HCT116 (cell line): ENCODE data around the gene STK16. TPM values are rescaled to one million over a fixed set of nuclear protein-coding genes. Genes with fewer than 3 reads are reported as not detected.
"Not testable (repeated sequence)": the region's sequence is repeated elsewhere in the genome, so short reads cannot be mapped to it uniquely, and the experiment has no call there.

Source experiments
- ATAC-seq: fragments of 200-7000 bp; cut with Tn5 transposase; 2 replicates; pipeline ENCODE4 v1.9.1; 2020; ENCODE audit warnings: mild to moderate bottlenecking, moderate library complexity
- BruUV-seq: library from RNA; stranded (reverse); fragments of 400-500 nt; replicated peaks from 2 replicates; lab custom pipeline; 2021; lab: Mats Ljungman, UMichigan
- CTCF ChIA-PET: fragments of 300-600 bp; sonication (Branson Sonifier 250); formaldehyde crosslinking; loops from one replicate; lab custom pipeline; 2021; ENCODE audit warnings: antibody characterized with exemption; lab: Charles Lee
- POLR2A ChIA-PET: fragments of 300-600, 350-600 bp; sonication (Branson Sonifier 250); formaldehyde crosslinking; loops from one replicate; lab custom pipeline; 2021; ENCODE audit warnings: antibody characterized with exemption; lab: Charles Lee
- RAD21 ChIA-PET, 2 experiments: fragments of 300-600 bp; sonication (Branson Sonifier 250); formaldehyde crosslinking; loops; one replicate each; lab custom pipeline; 2023; ENCODE audit warnings: low total read pairs in 2 of 2; ENCODE audit not compliant: uncharacterized antibody in 2 of 2, unreplicated experiment in 2 of 2, low non-redundant PET in 1 of 2; lab: Charles Lee
- DNase-seq: peaks from one replicate; pipeline ENCODE4 v3.0.0-alpha.2; 2010; ENCODE audit warnings: low read depth, low spot score
- H2AFZ ChIP-seq: fragments of 200-600 bp; shearing (Covaris generic), sonication (generic); 2 replicates; pipeline ENCODE4 v1.6.1; 2017; ENCODE audit warnings: low read depth, mixed run types, mixed read lengths, antibody characterized with exemption, low read length; ENCODE audit not compliant: poor library complexity, severe bottlenecking
- H3K27ac ChIP-seq: 2 replicates; pipeline ENCODE4 v1.5.1; 2012; ENCODE audit warnings: low read depth, low read length
- H3K27me3 ChIP-seq: fragments of 200-600 bp; sonication (generic); 2 replicates; pipeline ENCODE4 v1.6.1; 2016; ENCODE audit warnings: mixed run types, low read length, mixed read lengths; ENCODE audit not compliant: insufficient read depth
- H3K36me3 ChIP-seq, 2 experiments: fragments of 200-500 bp in 1 of 2; fragments of 200-600 bp in 1 of 2; sonication (Bioruptor generic) in 1 of 2; sonication (generic) in 1 of 2; 2 replicates each; pipeline versions ENCODE4 v1.5.1 to v1.6.1; 2014 to 2016; ENCODE audit warnings: low read length in 2 of 2, inconsistent platforms in 1 of 2, mixed read lengths in 1 of 2, mixed run types in 1 of 2; ENCODE audit not compliant: insufficient read depth in 2 of 2, control insufficient read depth in 1 of 2
- H3K4me1 ChIP-seq, 2 experiments: fragments of 200-600 bp in 1 of 2; sonication (generic) in 1 of 2; 2 replicates each; pipeline versions ENCODE4 v1.5.1 to v1.6.1; 2012 to 2017; ENCODE audit warnings: low read length in 2 of 2, inconsistent platforms in 1 of 2, mild to moderate bottlenecking in 1 of 2, mixed read lengths in 1 of 2, mixed run types in 1 of 2, moderate library complexity in 1 of 2; ENCODE audit not compliant: insufficient read depth in 2 of 2, control insufficient read depth in 1 of 2
- H3K4me2 ChIP-seq: fragments of 200-600 bp; sonication (generic); 2 replicates; pipeline ENCODE4 v1.6.1; 2017; ENCODE audit warnings: mixed run types, low read length, mixed read lengths
- H3K4me3 ChIP-seq, 2 experiments: fragments of 200-600 bp in 1 of 2; sonication (generic) in 1 of 2; replicated peaks in 1 of 2; 2 replicates each; pipeline ENCODE4 v1.5.1; 2011 to 2016; ENCODE audit warnings: low read length in 2 of 2, control low read depth in 1 of 2, low read depth in 1 of 2, mild to moderate bottlenecking in 1 of 2, mixed read lengths in 1 of 2, mixed run types in 1 of 2
- H3K79me2 ChIP-seq: fragments of 200-600 bp; sonication (generic); 2 replicates; pipeline ENCODE4 v1.6.1; 2017; ENCODE audit warnings: mild to moderate bottlenecking, mixed run types, low read length, moderate library complexity, mixed read lengths; ENCODE audit not compliant: insufficient read depth
- H3K9ac ChIP-seq: fragments of 200-600 bp; sonication (generic); 2 replicates; pipeline ENCODE4 v1.6.1; 2016; ENCODE audit warnings: low read length, mixed read lengths
- H3K9me2 ChIP-seq: fragments of 200-600 bp; sonication (generic), shearing (Covaris generic); 2 replicates; pipeline ENCODE4 v1.6.1; 2017; ENCODE audit warnings: mixed run types, mild to moderate bottlenecking, moderate library complexity; ENCODE audit not compliant: insufficient read depth
- H3K9me3 ChIP-seq, 2 experiments: fragments of 200-500 bp in 1 of 2; fragments of 200-600 bp in 1 of 2; sonication (Bioruptor generic) in 1 of 2; sonication (generic) in 1 of 2; 2 replicates each; pipeline ENCODE4 v1.6.1; 2014 to 2017; ENCODE audit warnings: low read length in 2 of 2, mixed read lengths in 2 of 2, inconsistent platforms in 1 of 2, low read depth in 1 of 2, mild to moderate bottlenecking in 1 of 2, mixed run types in 1 of 2, moderate library complexity in 1 of 2; ENCODE audit not compliant: control insufficient read depth in 1 of 2, insufficient read depth in 1 of 2
- H4K20me1 ChIP-seq: fragments of 200-600 bp; sonication (generic), shearing (Covaris generic); 2 replicates; pipeline ENCODE4 v1.6.1; 2017; ENCODE audit warnings: mixed run types, mild to moderate bottlenecking, moderate library complexity; ENCODE audit not compliant: insufficient read depth
- CEBPB ChIP-seq: IDR thresholded peaks from 2 replicates; pipeline ENCODE4 v1.6.1; 2012; ENCODE audit warnings: low read depth
- EGR1 ChIP-seq: IDR thresholded peaks from 2 replicates; pipeline ENCODE4 v1.6.1; 2012; ENCODE audit warnings: low read depth
- ELF1 ChIP-seq: IDR thresholded peaks from 2 replicates; pipeline ENCODE4 v1.6.1; 2012; ENCODE audit warnings: low read depth, borderline replicate concordance
- JUND ChIP-seq: IDR thresholded peaks from 2 replicates; pipeline ENCODE4 v1.6.1; 2012
- MAX ChIP-seq: IDR thresholded peaks from 2 replicates; pipeline ENCODE4 v1.6.1; 2012
- POLR2AphosphoS5 ChIP-seq: IDR thresholded peaks from 2 replicates; pipeline ENCODE4 v1.6.1; 2011; ENCODE audit warnings: mild to moderate bottlenecking, low read depth, low read length, moderate library complexity
- RAD21 ChIP-seq: IDR thresholded peaks from 2 replicates; pipeline ENCODE4 v1.6.1; 2012; ENCODE audit warnings: low read depth, mild to moderate bottlenecking
- SP1 ChIP-seq: IDR thresholded peaks from 2 replicates; pipeline ENCODE4 v1.6.1; 2012; ENCODE audit warnings: low read depth
- TCF7L2 ChIP-seq: IDR thresholded peaks from 2 replicates; pipeline ENCODE4 v1.7.0; 2011; ENCODE audit warnings: borderline replicate concordance, inconsistent platforms; ENCODE audit not compliant: insufficient read depth, insufficient read length; ENCODE audit errors: extremely low read depth
- ZBTB33 ChIP-seq: IDR thresholded peaks from 2 replicates; pipeline ENCODE4 v1.6.1; 2011; ENCODE audit warnings: mild to moderate bottlenecking, low read length, moderate library complexity; ENCODE audit not compliant: insufficient replicate concordance; ENCODE audit errors: extremely low read depth
- ZFX ChIP-seq: fragments of 450-650 bp; IDR thresholded peaks from 2 replicates; pipeline ENCODE4 v1.6.1; 2017
- intact Hi-C: fragments of 100-400 bp; cut with micrococcal nuclease; formaldehyde crosslinking; loops from 2 replicates; pipeline ENCODE4 v1.10.0; 2022
- total RNA-seq: library from RNA; stranded (reverse); gene quantifications from one replicate; pipeline ENCODE4 v1.2.1, GENCODE V29; 2021; ENCODE audit not compliant: unreplicated experiment

Gene STK16
- total RNA-seq, 1 experiment from 2014 or later = 31.4 TPM

DNA sequence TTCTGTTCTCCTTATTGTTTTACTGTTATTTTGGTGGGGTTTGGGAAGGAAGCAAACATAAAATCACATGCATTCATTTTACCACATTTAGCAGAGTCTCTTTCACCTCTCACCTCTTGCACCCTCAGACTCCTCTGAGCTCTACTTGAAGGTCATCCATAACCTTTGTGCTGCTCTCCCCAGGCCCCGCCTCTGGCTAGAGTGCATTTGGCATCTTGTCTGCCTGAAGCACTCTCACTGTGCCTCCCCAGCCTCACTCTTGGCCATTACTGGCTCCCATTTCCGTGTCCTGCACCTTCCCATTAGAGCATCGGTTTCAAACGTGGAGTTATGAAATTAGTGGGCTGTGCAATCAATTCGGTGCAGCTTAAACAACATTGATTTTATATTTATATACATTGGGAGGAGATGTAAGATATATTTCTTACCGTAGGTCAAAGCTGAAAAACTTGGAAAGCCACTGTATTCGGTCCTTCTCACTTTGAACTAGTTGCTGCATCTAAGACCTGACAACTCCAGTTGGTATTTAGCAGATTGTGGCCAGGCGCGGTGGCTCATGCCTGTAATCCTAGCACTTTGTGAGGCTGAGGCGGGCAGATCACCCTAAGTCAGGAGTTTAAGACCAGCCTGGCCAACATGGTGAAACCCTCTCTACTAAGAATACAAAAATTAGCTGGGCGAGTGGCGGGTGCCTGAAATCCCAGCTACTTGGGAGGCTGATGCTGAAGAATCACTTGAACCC, 45.6 kb upstream of the STK16 start:
- RAD21 ChIA-PET = no interaction called here
- H3K27ac ChIP-seq = no peak overlapping the region
- no peaks in the 10 kb centered on the region for H4K20me1 ChIP-seq
- peaks cover 0 to 3% of the 10 kb centered on the region in 2 experiments; a peak in 2 of 4 replicates for H3K9me3 ChIP-seq
- intact Hi-C loops = no loop called here
- H2AFZ ChIP-seq = no peak overlapping the region
- no peaks in the 10 kb centered on the region for H3K9me2 ChIP-seq
- no peaks in the 10 kb centered on the region for H3K79me2 ChIP-seq
- POLR2A ChIA-PET = interaction anchor here (0.9 kb wide), 1 partner anchor 23 kb away, joined by 5 read pairs; the partner anchor contains the start of gene CNPPD1
- H3K4me2 ChIP-seq = no peak overlapping the region
- H3K4me1 ChIP-seq = no peaks in the 10 kb centered on the region
- DNase-seq = no peak
- no TSS peak for BruUV-seq
- no peaks in the 10 kb centered on the region for H3K27me3 ChIP-seq
- TF ChIP-seq ELF1 = no peak
- TF ChIP-seq SP1 = no peak
- TF ChIP-seq RAD21 = no peak
- TF ChIP-seq ZBTB33 = no peak
- no peak for TF ChIP-seq POLR2AphosphoS5
- TF ChIP-seq EGR1 = no peak
- no peak for TF ChIP-seq TCF7L2
- TF ChIP-seq ZFX = no peak
- TF ChIP-seq JUND = no peak
- no peak for TF ChIP-seq MAX
- TF ChIP-seq CEBPB = no peak
- CTCF ChIA-PET = no interaction called here
- no peak overlapping the region for H3K4me3 ChIP-seq
- H3K9ac ChIP-seq = no peak overlapping the region
- no peak for ATAC-seq
- no peaks in the 10 kb centered on the region for H3K36me3 ChIP-seq

- DNase-seq, H2AFZ ChIP-seq, H3K27ac ChIP-seq, H3K9ac ChIP-seq, intact Hi-C loops, H3K79me2 ChIP-seq, H4K20me1 ChIP-seq, BruUV-seq, H3K4me2 ChIP-seq, H3K9me3 ChIP-seq, H3K27me3 ChIP-seq, H3K4me1 ChIP-seq, ATAC-seq, CTCF ChIA-PET, H3K4me3 ChIP-seq, H3K36me3 ChIP-seq, H3K9me2 ChIP-seq, RAD21 ChIA-PET: not testable (repeated sequence)
- POLR2A ChIA-PET = interaction anchor here (0.9 kb wide), 1 partner anchor 24 kb away, joined by 5 read pairs; the partner anchor contains the start of gene CNPPD1
These were observed 44.6 kb upstream of the STK16 start for GRCh38 chr2:219200502-219201326.

DNA sequence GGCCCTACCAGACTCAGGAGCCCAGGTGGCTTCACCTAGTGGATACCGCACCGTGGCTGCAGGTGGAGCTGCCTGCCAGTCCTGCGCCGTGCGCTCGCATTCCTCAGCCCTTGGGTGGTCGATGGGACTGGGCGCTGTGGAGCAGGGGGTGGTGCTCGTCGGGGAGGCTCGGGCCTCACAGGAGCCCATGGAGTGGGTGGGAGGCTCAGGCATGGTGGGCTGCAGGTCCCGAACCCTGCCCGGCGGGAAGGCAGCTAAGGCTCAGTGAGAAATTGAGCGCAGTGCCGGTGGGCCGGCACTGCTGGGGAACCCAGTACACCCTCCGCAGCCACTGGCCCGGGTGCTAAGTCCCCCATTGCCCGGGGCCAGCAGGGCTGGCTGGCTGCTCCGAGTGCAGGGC, 43.9 kb upstream of the STK16 start:
- H3K9me3 ChIP-seq, RAD21 ChIA-PET, H3K4me1 ChIP-seq, H3K9me2 ChIP-seq, H3K27me3 ChIP-seq, H3K36me3 ChIP-seq, H3K9ac ChIP-seq, H2AFZ ChIP-seq, intact Hi-C loops, ATAC-seq, DNase-seq, BruUV-seq, POLR2A ChIA-PET, H3K79me2 ChIP-seq, H3K27ac ChIP-seq, CTCF ChIA-PET, H4K20me1 ChIP-seq, H3K4me3 ChIP-seq, H3K4me2 ChIP-seq: not testable (repeated sequence)
